GM19468 (cell line): ENCODE results near the gene MYOZ2.

ENCODE experiments used
- ATAC-seq: cut with Tn5 transposase; IDR thresholded peaks from one replicate; pipeline ENCODE4 v1.9.1; 2021; ENCODE audit warnings: mild to moderate bottlenecking, moderate library complexity, moderate number of reproducible peaks; ENCODE audit not compliant: unreplicated experiment; ENCODE audit errors: extremely low read depth

MYOZ2 gene

GRCh38 chr4:119135721-119136121 is at the start of gene MYOZ2:
Gene MYOZ2, plus strand, starts transcription at chr4:119135832. Its CDS starts 694 bp downstream, at chr4:119136526.
- no peak for ATAC-seq

- ATAC-seq = no peak
These were observed 48.5 kb upstream of the MYOZ2 start for GRCh38 chr4:119087121-119087520.

- no peak for ATAC-seq
These were observed 48.0 kb upstream of the MYOZ2 start for GRCh38 chr4:119087656-119088055.

GRCh38 chr4:119093042-119093827 is 42.4 kb upstream of the MYOZ2 start:
- ATAC-seq = no peak

GRCh38 chr4:119097282-119097900 is 38.2 kb upstream of the MYOZ2 start:
- no peak for ATAC-seq

GRCh38 chr4:119098306-119098705 is 37.3 kb upstream of the MYOZ2 start:
- no peak for ATAC-seq

GRCh38 chr4:119099227-119099810 is 36.3 kb upstream of the MYOZ2 start:
- no peak for ATAC-seq

- no peak for ATAC-seq
These were observed 35.0 kb upstream of the MYOZ2 start for GRCh38 chr4:119100655-119101054.

- ATAC-seq = no peak
These were observed 32.4 kb upstream of the MYOZ2 start for GRCh38 chr4:119103263-119103662.

- ATAC-seq = no peak
These were observed 30.9 kb upstream of the MYOZ2 start for GRCh38 chr4:119104644-119105273.

- ATAC-seq = no peak
These were observed 30.0 kb upstream of the MYOZ2 start for GRCh38 chr4:119105605-119106004.

GRCh38 chr4:119106036-119107000 is 29.3 kb upstream of the MYOZ2 start:
- no peak for ATAC-seq

- no peak for ATAC-seq
These were observed 25.5 kb upstream of the MYOZ2 start for GRCh38 chr4:119110121-119110520.

- no peak for ATAC-seq
These were observed 24.3 kb upstream of the MYOZ2 start for GRCh38 chr4:119111296-119111695.

- ATAC-seq = no peak
These were observed 22.5 kb upstream of the MYOZ2 start for GRCh38 chr4:119113033-119113655.

- ATAC-seq = no peak
These were observed 19.6 kb upstream of the MYOZ2 start for GRCh38 chr4:119116021-119116420.

- ATAC-seq = no peak
These were observed 18.4 kb upstream of the MYOZ2 start for GRCh38 chr4:119116925-119117900.

- no peak for ATAC-seq
These were observed 17.2 kb upstream of the MYOZ2 start for GRCh38 chr4:119118397-119118796.
